Naive thymus-derived CD4-positive, alpha-beta T cell (primary cell): ENCODE measurements around the gene WFDC11. TPM values are rescaled to one million over a fixed set of nuclear protein-coding genes. Genes with fewer than 3 reads are reported as not detected.
A peak's percentile ranks its signal among the peaks of the same experiment; 100 is the strongest.
"Not testable (repeated sequence)": the region's sequence is repeated elsewhere in the genome, so short reads cannot be mapped to it uniquely, and the experiment has no call there.

Experiments
- ATAC-seq: fragments of 150-1000 bp; cut with Tn5 transposase; 2 replicates; pipeline ENCODE4 v1.10.0; 2021; ENCODE audit warnings: mild to moderate bottlenecking, moderate library complexity
- CTCF ChIA-PET: fragments of 350-600 bp; sonication (Branson Sonifier 250); formaldehyde crosslinking; loops from one replicate; lab custom pipeline; 2021; ENCODE audit warnings: antibody characterized with exemption; lab: Charles Lee
- POLR2A ChIA-PET: fragments of 350-600 bp; sonication (Branson Sonifier 250); formaldehyde crosslinking; loops from one replicate; lab custom pipeline; 2021; ENCODE audit warnings: antibody characterized with exemption, inconsistent platforms; lab: Charles Lee
- DNase-seq, 9 donors: peaks; one replicate each; pipeline versions ENCODE4 v3.0.0 to v3.0.0-alpha.2; 2020 to 2022; ENCODE audit warnings: mixed read lengths in 1 of 9
- H3K27ac ChIP-seq: one replicate; pipeline ENCODE4 v1.7.0; 2013; ENCODE audit warnings: mild to moderate bottlenecking, low read depth, low read length, moderate library complexity
- H3K27me3 ChIP-seq, 2 donors: one replicate each; pipeline ENCODE4 v1.7.0; 2013; ENCODE audit warnings: low read length in 2 of 2, mild to moderate bottlenecking in 2 of 2, moderate library complexity in 2 of 2; ENCODE audit not compliant: control insufficient read depth in 2 of 2, insufficient read depth in 2 of 2
- H3K36me3 ChIP-seq, 3 experiments: 1 replicate in 2 of 3; 2 replicates in 1 of 3; pipeline ENCODE4 v1.7.0; 2013; ENCODE audit warnings: low read length in 3 of 3, mild to moderate bottlenecking in 3 of 3, moderate library complexity in 1 of 3; ENCODE audit not compliant: insufficient read depth in 3 of 3, control insufficient read depth in 2 of 3
- H3K4me1 ChIP-seq, 2 donors: one replicate each; pipeline ENCODE4 v1.7.0; 2013; ENCODE audit warnings: low read length in 2 of 2, mild to moderate bottlenecking in 2 of 2, moderate library complexity in 1 of 2; ENCODE audit not compliant: control insufficient read depth in 2 of 2, insufficient read depth in 2 of 2
- H3K4me3 ChIP-seq: 2 replicates; pipeline ENCODE4 v1.7.0; 2013; ENCODE audit warnings: mild to moderate bottlenecking, low read length
- H3K9me3 ChIP-seq, 3 experiments: 1 replicate in 2 of 3; 2 replicates in 1 of 3; pipeline ENCODE4 v1.7.0; 2013; ENCODE audit warnings: low read length in 3 of 3; ENCODE audit not compliant: control insufficient read depth in 2 of 3
- H3K27ac Mint-ChIP-seq, 9 donors: one replicate each; pipeline ENCODE4 v1.8.0; 2020 to 2022; ENCODE audit warnings: mixed read lengths in 9 of 9, mild to moderate bottlenecking in 8 of 9, moderate library complexity in 5 of 9, inconsistent platforms in 2 of 9
- H3K27me3 Mint-ChIP-seq, 5 donors: one replicate each; pipeline ENCODE4 v1.8.0; 2021 to 2022; ENCODE audit warnings: mixed read lengths in 5 of 5, mild to moderate bottlenecking in 1 of 5
- H3K36me3 Mint-ChIP-seq, 5 donors: one replicate each; pipeline ENCODE4 v1.8.0; 2020 to 2022; ENCODE audit warnings: mixed read lengths in 5 of 5, mild to moderate bottlenecking in 3 of 5, inconsistent platforms in 1 of 5
- H3K4me1 Mint-ChIP-seq, 7 donors: one replicate each; pipeline ENCODE4 v1.8.0; 2020 to 2022; ENCODE audit warnings: mixed read lengths in 7 of 7, mild to moderate bottlenecking in 3 of 7, inconsistent platforms in 1 of 7
- H3K4me3 Mint-ChIP-seq, 10 donors: one replicate each; pipeline ENCODE4 v1.8.0; 2020 to 2022; ENCODE audit warnings: mild to moderate bottlenecking in 10 of 10, mixed read lengths in 10 of 10, moderate library complexity in 6 of 10, inconsistent platforms in 2 of 10
- H3K9me3 Mint-ChIP-seq, 11 donors: one replicate each; pipeline ENCODE4 v1.8.0; 2020 to 2022; ENCODE audit warnings: mixed read lengths in 11 of 11, mild to moderate bottlenecking in 4 of 11, inconsistent platforms in 1 of 11, moderate library complexity in 1 of 11
- intact Hi-C, 2 donors: fragments of 100-400 bp; cut with micrococcal nuclease; formaldehyde crosslinking; loops; one replicate each; pipeline ENCODE4 v1.15.1; 2023
- polyA plus RNA-seq, 2 donors: library from polyadenylated mRNA; unstranded; fragments of 300-500 nt; fragmentation: Illumina TruSeq; gene quantifications; one replicate each; pipeline ENCODE4 v1.2.3, GENCODE V29; 2021
- total RNA-seq, 6 experiments: library from RNA in 5 of 6; stranded (reverse) in 5 of 6; gene quantifications; 1 replicate in 5 of 6; 2 replicates in 1 of 6; pipeline ENCODE4 v1.2.3 and lab custom pipeline; 2021 to 2026

Gene WFDC11
- total and polyA plus RNA-seq, 7 experiments from 2014 or later, result not detected

DNA sequence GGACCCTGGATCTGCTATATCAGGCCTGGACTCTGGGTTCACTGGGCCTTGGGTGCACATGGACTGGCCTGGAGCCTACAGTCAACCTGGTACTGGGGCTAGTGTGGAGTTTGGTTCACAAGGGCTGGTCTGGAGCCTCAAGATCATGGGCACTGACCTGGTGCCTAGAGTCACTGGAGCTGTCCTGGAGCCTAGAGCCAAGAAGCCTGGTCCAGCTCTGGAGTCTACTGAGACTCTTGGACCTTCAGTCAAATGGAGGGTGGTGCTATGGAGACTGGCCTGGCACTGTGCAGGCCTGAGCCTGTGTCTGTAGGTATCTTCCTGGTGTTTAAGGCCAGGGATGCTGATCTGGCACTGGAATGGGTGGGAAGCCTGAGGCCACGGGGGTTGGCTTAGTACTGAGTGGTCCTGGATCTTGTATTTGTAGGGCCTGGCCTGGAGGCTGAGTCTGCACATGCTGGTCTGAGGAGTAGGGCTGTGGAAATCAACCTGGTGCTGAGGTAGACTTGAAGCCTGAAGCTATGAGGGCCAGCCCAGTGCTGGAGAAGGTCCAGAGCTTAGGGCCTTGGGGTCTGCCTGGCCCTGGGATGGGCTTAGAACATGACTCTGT lies 22.5 kb downstream of the WFDC11 start:
- ATAC-seq, result peak; percentile 10
- Mint-ChIP-seq H3K36me3 (no peaks in the 10 kb centered on the region), H3K4me3 (no peak overlapping the region), H3K4me1 (no peaks in the 10 kb centered on the region), H3K9me3 (peaks cover 0 to 7% (median 0%) of the 10 kb centered on the region in 11 donors), H3K27ac (no peak overlapping the region), H3K27me3 (peaks cover 2 to 30% (median 19%) of the 10 kb centered on the region in 5 donors)
- DNase-seq, result no peak
- Histone ChIP-seq H3K27ac (no peak overlapping the region), H3K27me3 (no peaks in the 10 kb centered on the region), H3K4me3 (no peak overlapping the region), H3K9me3 (no peaks in the 10 kb centered on the region), H3K36me3 (no peaks in the 10 kb centered on the region), H3K4me1 (no peaks in the 10 kb centered on the region)
- CTCF ChIA-PET, result no interaction called here
- intact Hi-C loops, result no loop called here
- POLR2A ChIA-PET, result no interaction called here

DNA sequence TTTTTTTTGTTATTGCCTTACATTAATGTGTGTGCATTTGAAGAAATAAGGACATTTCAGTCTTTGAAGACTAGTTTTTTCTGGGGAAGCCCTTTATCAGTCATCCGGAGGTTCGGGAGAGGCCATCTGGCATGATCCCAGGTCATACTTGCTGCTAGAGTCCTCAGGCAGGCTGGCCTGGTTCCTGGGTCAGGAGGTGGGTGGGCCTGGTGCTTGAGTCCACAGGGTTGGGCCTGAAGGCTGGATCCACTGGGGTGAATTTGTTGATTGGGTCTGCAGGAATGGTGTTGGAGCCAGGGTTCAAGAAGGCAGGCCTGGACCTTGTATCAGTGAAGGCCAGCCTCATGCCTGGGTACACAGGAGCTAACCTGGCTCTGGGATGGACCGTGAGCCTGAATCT lies 23.2 kb downstream of the WFDC11 start:
- POLR2A ChIA-PET, result no interaction called here
- Histone ChIP-seq H3K36me3 (no peaks in the 10 kb centered on the region), H3K27ac (no peak overlapping the region), H3K4me1 (no peaks in the 10 kb centered on the region), H3K27me3 (no peaks in the 10 kb centered on the region), H3K4me3 (no peak overlapping the region), H3K9me3 (no peaks in the 10 kb centered on the region)
- intact Hi-C loops, result no loop called here
- no peak overlapping the region for H3K4me3 Mint-ChIP-seq
- no peak for ATAC-seq
- CTCF ChIA-PET, result no interaction called here
- H3K36me3 Mint-ChIP-seq, result no peaks in the 10 kb centered on the region
- peaks cover 2 to 33% (median 25%) of the 10 kb centered on the region in 5 donors for H3K27me3 Mint-ChIP-seq
- no peak for DNase-seq
- H3K4me1 Mint-ChIP-seq, result no peaks in the 10 kb centered on the region
- H3K27ac Mint-ChIP-seq, result no peak overlapping the region
- peaks cover 0 to 7% (median 0%) of the 10 kb centered on the region in 11 donors for H3K9me3 Mint-ChIP-seq

DNA sequence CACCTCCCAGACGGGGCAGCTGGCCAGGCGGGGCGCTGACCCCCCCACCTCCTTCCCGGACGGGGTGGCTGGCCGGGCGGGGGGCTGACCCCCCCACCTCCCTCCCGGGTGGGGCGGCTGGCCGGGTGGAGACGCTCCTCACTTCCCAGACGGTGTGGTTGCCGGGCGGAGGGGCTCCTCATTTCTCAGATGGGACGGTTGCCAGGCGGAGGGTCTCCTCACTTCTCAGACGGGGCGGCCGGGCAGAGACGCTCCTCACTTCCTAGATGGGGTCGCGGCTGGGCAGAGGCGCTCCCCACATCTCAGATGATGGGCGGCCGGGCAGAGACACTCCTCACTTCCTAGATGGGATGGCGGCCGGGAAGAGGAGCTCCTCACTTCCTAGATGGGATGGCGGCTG lies 24.2 kb downstream of the WFDC11 start:
- not testable (repeated sequence) for H3K36me3 Mint-ChIP-seq, H3K27ac Mint-ChIP-seq
- peaks cover 2 to 32% (median 23%) of the 10 kb centered on the region in 5 donors for H3K27me3 Mint-ChIP-seq

DNA sequence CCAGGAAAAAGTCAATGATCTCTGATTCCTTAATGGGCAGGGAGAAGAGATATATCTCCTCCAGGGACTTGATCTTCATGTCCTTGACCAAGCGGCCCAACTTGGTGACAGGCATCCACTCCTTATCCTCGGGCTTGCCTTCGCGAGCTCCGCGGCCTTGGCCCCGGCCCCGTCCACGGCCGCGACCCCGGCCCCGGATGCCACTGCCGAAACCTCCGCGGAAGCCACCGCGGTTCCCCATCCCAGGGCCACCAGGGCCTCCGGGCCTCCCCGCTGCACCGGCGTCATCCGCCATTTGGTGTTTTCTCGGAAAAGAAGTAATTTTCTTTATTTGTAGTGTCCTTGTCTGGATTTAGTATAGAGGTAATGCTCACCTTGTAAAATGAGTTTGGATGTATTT lies 29.0 kb downstream of the WFDC11 start:
- CTCF ChIA-PET, H3K36me3 ChIP-seq, H3K27me3 ChIP-seq, H3K27ac Mint-ChIP-seq, POLR2A ChIA-PET, H3K4me3 Mint-ChIP-seq, H3K27ac ChIP-seq, H3K4me1 Mint-ChIP-seq, ATAC-seq, H3K9me3 ChIP-seq, H3K4me3 ChIP-seq, DNase-seq, H3K36me3 Mint-ChIP-seq, H3K4me1 ChIP-seq, intact Hi-C loops: not testable (repeated sequence)
- H3K9me3 Mint-ChIP-seq, result peaks cover 0 to 12% (median 0%) of the 10 kb centered on the region in 11 donors
- peaks cover 11 to 43% (median 30%) of the 10 kb centered on the region in 5 donors for H3K27me3 Mint-ChIP-seq

More for the DNA sequence above, 24.2 kb downstream of the WFDC11 start:
- H3K4me1 Mint-ChIP-seq, DNase-seq, H3K9me3 ChIP-seq, H3K4me1 ChIP-seq, ATAC-seq, H3K4me3 Mint-ChIP-seq, H3K4me3 ChIP-seq, intact Hi-C loops, H3K36me3 ChIP-seq, H3K27ac ChIP-seq, POLR2A ChIA-PET, H3K9me3 Mint-ChIP-seq, CTCF ChIA-PET, H3K27me3 ChIP-seq: not testable (repeated sequence)

DNA sequence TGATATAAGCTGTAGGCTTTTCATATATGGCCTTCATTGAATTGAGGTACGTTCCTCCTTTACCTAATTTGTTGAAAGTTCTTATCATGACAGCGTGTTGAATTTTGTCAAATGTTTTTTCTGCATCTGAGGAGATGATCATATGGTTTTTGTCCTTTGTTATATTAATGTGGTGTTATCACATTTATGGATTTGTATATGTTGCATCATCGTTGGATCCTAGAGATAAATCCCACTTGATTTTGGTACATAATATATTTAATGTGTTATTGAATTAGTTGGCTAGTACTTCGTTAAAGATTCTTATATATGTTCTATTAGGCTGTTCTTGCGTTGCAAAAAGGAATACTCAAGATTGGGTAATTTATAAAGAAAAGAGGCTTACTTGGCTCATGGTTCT lies 30.4 kb downstream of the WFDC11 start:
- intact Hi-C loops, result no loop called here
- no peak overlapping the region for H3K27ac Mint-ChIP-seq
- DNase-seq (no peak), ATAC-seq (no peak)
- H3K36me3 ChIP-seq, result no peaks in the 10 kb centered on the region
- H3K27me3 Mint-ChIP-seq, result peaks cover 11 to 42% (median 29%) of the 10 kb centered on the region in 5 donors
- no peaks in the 10 kb centered on the region for H3K9me3 ChIP-seq
- ChIA-PET POLR2A (no interaction called here), CTCF (no interaction called here)
- H3K27ac ChIP-seq, result no peak overlapping the region
- H3K27me3 ChIP-seq, result peaks cover 0 to 3% of the 10 kb centered on the region in 2 donors
- no peak overlapping the region for H3K4me3 ChIP-seq
- H3K4me3 Mint-ChIP-seq, result peak overlapping the region in 1 of 10 donors; percentile 51
- H3K4me1 ChIP-seq, result no peaks in the 10 kb centered on the region
- no peaks in the 10 kb centered on the region for H3K36me3 Mint-ChIP-seq
- peaks cover 0 to 12% (median 0%) of the 10 kb centered on the region in 11 donors for H3K9me3 Mint-ChIP-seq
- H3K4me1 Mint-ChIP-seq, result no peaks in the 10 kb centered on the region

DNA sequence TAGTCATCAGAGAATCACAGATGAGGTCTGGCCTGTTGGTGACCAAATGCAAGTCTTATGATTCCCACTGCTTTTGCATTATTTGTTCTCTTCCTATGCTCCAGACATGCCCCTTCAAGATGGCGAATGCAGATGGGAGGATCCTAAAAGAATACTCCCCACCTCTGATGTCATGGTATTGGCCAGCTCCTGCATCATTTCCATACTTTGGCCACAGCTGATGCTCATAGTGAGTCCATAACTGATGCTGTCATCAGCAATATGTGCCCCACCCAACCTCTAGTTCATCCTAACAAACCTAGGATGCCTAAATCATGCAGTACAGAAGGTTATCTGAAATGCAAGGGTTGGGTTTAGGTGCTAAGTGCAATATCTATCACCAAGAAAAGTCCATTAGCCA lies 33.5 kb downstream of the WFDC11 start:
- peaks cover 0 to 12% (median 0%) of the 10 kb centered on the region in 11 donors for H3K9me3 Mint-ChIP-seq
- H3K4me3 ChIP-seq, result no peak overlapping the region
- intact Hi-C loops, result no loop called here
- H3K4me1 ChIP-seq, result no peaks in the 10 kb centered on the region
- no peaks in the 10 kb centered on the region for H3K9me3 ChIP-seq
- no peak for DNase-seq
- no peaks in the 10 kb centered on the region for H3K36me3 ChIP-seq
- H3K4me3 Mint-ChIP-seq, result no peak overlapping the region
- ChIA-PET CTCF (no interaction called here), POLR2A (no interaction called here)
- no peaks in the 10 kb centered on the region for H3K4me1 Mint-ChIP-seq
- no peak overlapping the region for H3K27ac ChIP-seq
- ATAC-seq, result no peak
- peaks cover 15 to 26% (median 23%) of the 10 kb centered on the region in 5 donors for H3K27me3 Mint-ChIP-seq
- H3K27ac Mint-ChIP-seq, result no peak overlapping the region
- no peaks in the 10 kb centered on the region for H3K36me3 Mint-ChIP-seq
- H3K27me3 ChIP-seq, result peaks cover 0 to 3% of the 10 kb centered on the region in 2 donors

DNA sequence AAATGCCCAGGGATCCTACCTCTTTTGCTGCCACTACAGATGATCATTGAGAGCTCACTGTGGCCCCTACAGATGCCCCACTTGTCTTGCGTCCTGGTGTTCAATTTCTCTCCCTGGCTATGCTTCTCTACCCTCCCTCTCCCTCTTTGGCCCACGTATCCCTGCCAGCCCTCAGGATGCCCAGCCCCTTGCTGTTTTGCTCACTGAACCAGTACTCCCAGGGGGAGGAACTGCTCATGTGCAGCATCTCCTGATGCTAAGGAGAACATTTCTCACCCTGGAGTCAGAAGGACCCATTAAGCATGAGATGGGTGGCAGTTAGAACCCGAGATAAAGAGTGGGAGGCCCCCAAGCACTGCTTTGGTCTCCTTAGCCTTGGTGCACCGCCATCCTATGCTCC lies 38.9 kb downstream of the WFDC11 start, which contains the start of gene WFDC9:
Gene WFDC9 (minus strand): TSS at position 101 of the 400 bp plus-strand sequence. CDS start 21,103 bp downstream, outside the sequence.
- H3K4me3 ChIP-seq, result no peak within 1 kb of the TSS
- Mint-ChIP-seq H3K27ac (no peak within 1 kb of the TSS), H3K36me3 (no peaks in the 10 kb centered on the region), H3K4me1 (peaks cover 0 to 5% (median 0%) of the 10 kb centered on the region in 7 donors), H3K27me3 (peaks cover 16 to 56% (median 40%) of the 10 kb centered on the region in 5 donors), H3K4me3 (no peak within 1 kb of the TSS), H3K9me3 (peaks cover 0 to 4% (median 0%) of the 10 kb centered on the region in 11 donors)
- intact Hi-C loops, result no loop called here
- POLR2A ChIA-PET, result no interaction called here
- H3K9me3 ChIP-seq, result no peaks in the 10 kb centered on the region
- H3K27me3 ChIP-seq, result peaks cover 0 to 4% of the 10 kb centered on the region in 2 donors
- no peaks in the 10 kb centered on the region for H3K36me3 ChIP-seq
- ATAC-seq (no peak), DNase-seq (no peak)
- H3K4me1 ChIP-seq, result no peaks in the 10 kb centered on the region
- CTCF ChIA-PET, result no interaction called here
- no peak within 1 kb of the TSS for H3K27ac ChIP-seq
